HG02610 (cell line): Measurements from ENCODE around the gene HYI.
"Not testable (repeated sequence)": the region's sequence is repeated elsewhere in the genome, so short reads cannot be mapped to it uniquely, and the experiment has no call there.

ENCODE experiments used
- ATAC-seq: cut with Tn5 transposase; IDR thresholded peaks from one replicate; pipeline ENCODE4 v1.9.1; 2021; ENCODE audit warnings: mild to moderate bottlenecking, moderate library complexity; ENCODE audit not compliant: unreplicated experiment

The HYI gene, protein sequence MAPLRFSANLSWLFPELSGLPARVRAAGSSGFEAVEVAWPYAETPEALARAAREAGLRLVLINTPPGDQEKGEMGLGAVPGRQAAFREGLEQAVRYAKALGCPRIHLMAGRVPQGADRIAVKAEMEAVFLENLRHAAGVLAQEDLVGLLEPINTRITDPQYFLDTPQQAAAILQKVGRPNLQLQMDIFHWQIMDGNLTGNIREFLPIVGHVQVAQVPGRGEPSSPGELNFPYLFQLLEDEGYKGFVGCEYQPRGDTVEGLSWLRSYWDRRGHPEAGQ

DNA sequence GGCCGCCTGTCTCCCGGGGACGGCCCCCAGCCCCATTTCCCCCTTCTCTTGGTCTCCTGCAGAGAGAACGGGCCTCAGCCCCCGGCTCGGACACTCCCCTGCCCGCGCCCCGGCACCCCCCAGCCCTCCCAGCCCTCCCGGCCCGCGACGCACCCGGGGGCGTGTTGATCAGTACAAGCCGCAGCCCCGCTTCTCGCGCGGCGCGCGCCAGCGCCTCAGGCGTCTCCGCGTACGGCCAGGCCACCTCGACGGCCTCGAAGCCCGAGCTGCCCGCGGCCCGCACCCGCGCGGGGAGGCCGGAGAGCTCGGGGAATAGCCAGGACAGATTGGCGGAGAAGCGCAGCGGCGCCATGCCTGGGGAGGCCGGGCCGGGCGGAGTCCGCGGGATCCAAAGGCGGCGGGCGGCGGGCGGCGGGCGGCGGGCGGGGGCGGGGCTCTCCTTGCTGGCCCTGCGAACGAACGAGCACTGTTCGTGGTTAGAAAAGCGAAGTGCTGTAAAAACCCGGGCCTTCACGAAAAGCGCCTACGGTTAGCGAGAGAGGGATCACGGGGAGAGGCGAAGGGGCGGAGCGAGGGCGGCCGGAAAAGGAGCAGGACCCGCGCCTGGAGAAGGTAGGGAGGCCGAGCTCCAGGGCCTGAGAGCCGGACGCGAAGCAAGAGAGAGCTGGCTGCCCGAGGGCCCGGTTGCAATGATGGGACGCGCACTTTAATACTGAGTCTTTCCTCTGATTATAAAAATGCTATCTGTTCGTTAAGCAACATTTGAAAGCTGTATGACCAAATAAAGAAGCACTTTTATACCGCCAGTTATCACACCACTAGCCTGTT is at the start of gene HYI:
TSS of gene HYI (minus strand) at position 490 of the 828 bp plus-strand sequence. CDS start at position 352, 138 bp downstream.
- ATAC-seq, result no peak

DNA sequence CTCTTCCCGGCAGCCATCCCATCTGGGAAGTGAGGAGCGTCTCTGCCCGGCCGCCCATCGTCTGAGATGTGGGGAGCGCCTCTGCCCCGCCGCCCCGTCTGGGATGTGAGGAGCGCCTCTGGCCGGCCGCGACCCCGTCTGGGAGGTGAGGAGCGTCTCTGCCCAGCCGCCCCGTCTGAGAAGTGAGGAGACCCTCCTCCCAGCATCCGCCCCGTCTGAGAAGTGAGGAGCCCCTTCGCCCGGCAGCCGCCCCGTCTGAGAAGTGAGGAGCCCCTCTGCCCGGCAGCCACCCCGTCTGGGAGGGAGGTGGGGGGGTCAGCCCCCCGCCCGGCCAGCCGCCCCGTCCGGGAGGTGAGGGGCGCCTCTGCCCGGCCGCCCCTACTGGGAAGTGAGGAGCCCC is 48.1 kb upstream of the HYI start:
- not testable (repeated sequence) for ATAC-seq

DNA sequence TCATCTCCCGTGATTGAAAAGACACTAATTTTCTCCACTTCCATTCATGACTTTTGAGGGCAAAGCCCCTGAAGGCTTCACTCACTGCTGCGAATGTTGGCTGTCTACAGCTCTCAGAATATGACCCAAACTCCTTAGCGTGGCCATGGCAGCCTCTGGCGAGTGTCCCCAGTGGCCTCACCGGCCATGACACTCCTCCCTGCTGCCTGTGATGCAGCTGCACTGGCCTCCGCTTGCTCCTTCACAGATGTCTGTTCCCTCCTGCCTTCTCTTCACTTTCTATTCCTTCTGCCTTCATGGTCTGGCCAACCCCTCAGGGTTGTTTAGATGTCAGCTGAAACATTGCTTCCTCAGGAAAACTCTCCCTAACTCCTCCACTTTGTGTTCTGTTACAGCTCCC is 46.2 kb upstream of the HYI start:
- no peak for ATAC-seq

DNA sequence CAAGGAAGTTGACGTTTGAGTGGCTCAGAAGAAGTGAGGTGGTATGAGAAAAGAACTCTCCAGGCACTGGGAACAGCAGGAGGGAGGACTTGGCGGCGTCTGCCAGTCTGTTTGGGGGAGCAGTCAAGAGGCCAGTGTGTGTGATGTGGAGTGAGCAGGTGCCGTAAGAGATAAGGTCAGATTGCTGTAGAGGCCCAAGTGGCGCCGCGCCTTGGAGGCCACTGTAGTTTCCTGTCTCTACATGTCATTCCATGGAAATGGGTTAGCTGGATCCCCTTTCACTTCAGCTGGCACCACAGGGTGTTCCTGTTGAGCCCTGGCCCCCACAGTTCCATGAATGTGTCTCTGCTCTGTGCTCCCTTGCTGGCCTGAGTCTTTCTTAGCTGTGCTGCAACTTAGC is 41.5 kb upstream of the HYI start:
- ATAC-seq, result no peak

DNA sequence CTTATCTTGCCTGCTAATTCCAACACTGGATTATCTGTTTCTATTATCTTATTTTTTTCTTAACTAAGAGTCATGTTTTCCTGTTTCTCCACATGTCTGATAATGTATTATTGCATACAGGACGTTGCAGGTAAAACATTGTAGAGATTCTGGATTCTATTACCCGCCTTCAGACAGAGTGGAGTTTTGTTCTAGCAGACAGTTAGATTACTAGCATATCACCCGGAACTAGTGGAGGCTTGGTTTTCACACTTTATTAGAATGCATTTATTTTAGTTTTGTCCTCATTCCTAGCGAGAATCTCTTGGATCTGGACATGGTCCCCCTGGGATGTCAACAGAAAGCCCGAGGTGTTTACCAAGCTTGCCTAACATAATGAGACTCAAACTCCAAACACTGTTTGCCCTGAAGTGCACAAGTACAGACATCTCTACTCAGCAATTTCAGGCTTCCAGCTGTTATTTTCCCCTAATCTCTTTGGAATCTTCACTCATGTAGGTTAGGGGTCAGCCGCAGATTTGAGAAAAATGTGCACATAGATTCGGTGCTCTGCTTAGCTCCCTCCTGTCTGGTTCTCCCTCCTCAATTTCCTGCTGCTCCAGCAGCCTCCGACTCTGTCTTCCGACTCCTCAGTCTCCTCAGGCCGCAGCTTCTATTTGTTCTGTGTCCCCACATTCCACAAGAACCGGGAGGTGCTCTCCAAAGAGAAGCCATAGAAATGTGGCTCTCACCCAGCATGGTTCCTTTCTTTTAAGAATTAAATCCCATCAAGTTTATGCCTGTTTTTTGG is 40.1 kb upstream of the HYI start:
- no peak for ATAC-seq

DNA sequence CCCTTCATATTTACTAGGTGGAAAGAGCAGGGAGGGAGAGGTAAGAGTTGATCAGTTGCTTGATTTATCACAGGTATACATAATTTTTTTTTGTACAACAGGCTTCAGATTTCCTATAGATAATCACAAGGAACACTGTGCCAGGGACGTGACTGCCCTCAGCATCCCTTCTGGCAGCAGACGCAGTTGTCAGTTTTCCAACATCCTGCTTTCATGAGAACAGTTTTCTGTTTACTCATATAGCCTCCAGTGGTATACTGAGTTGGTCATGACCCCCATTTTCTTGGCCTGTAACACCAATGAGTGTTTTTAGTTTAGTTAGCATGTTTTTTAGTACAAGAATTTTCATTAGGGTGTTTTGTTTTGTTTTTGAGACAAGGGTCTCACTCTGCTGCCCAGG is 39.1 kb upstream of the HYI start:
- no peak for ATAC-seq

DNA sequence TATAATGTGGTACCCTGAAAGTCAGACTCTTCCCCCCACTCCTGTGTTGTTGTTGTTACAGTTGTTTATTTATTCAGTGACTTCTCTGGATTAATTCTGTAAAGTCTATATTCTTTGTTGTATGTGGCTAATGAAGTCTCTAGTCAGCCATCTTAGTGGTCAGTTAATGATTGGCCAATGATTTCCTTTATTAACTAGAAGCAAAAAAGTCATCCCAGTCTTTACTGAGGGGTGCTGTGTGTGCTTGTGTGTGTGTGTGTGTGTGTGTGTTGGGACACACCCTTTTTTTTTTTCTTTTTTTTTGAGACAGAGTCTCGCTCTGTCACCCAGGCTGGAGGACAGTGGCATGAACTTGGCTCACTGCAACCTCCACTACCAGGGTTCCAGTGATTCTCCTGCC is 37.3 kb upstream of the HYI start:
- ATAC-seq, result no peak

DNA sequence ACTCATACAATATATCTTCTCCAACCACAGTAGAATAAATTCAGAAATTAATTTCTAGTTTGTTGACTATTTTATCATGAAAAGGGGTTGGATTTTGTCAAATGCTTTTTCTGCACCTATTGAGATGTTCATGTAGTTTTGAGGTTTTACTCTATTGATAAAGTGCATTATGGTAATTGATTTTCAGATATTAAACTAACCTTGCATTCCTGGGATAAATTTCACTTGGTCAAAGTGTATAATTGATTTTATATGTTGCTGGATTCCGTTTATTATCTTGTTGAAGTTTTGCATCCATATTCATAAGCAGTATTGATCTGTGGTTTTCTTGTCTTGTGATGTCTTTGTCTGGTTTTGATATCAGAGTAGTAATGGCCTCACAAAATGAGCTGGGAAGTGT is 34.4 kb upstream of the HYI start:
- ATAC-seq, result no peak

DNA sequence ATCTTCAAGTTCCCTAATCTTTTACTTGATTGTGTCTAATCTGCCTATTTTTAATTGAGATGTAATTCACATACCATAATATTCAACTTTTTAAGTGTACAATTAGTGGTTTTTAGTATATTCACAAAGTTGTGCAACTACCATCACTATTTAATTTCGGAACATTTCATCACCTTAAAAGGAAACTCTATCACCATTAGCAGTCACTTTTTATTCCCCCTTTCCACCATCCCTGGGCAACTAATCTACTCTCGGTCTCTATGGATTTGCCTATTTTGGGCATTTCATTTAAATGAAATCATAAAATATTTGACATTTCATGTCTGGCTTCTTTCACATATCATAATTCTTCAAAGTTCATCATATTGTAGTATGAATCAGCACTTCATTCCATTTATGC is 30.6 kb upstream of the HYI start:
- no peak for ATAC-seq

DNA sequence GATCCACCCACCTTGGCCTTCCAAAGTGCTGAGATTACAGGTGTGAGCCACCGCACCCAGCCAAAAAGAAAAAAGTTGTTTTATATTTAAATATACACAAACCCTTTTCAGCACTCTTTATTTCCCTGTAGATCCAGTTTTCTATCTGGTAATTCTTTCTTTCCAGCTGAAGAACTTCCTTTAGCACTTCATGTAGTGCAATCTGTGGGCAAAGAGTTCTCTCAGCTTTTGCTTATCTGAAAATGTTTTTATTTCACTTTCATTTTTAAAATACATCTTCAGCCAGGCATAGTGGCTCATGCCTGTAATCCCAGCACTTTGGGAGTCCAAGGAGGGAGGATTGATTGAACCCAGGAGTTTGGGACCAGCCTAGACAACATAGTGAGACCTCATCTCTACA is 28.5 kb upstream of the HYI start:
- ATAC-seq, result no peak

DNA sequence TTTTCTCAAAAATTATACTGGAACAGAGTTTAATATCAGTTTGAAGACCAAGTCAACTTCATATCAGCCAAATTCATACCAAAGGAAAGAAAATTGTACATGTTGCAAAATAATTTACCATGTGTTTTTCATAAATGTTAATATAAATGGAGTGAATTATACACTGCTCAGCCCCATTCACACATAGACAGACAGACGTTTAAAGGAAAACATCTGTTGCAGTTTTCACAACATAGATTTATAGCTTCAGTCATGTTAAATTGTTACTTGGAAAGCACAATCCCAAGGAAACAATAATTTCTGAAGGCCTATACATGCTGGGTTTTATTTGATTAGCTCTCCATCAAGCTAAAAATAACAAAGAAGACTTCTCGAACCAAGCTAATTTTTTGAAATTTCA is 27.8 kb upstream of the HYI start:
- no peak for ATAC-seq

DNA sequence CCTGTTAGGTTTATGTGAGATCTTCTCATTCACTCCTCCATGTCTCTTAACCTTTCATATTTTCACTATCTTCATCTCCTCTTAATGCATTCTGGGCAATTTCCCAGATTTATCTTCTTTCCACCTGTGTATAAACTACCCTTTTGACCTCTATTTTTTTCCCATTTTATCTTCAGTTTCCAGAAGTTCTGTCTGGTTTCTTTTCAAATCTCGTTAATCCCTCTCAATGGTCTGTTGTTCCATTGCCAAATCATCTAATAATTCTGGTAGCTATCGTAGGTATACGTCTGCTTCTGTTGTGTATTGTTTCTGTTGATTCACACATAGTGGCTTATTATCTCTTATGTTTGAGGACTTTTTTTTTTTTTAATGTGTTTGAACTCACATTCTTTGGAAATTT is 25.7 kb upstream of the HYI start:
- ATAC-seq, result no peak

DNA sequence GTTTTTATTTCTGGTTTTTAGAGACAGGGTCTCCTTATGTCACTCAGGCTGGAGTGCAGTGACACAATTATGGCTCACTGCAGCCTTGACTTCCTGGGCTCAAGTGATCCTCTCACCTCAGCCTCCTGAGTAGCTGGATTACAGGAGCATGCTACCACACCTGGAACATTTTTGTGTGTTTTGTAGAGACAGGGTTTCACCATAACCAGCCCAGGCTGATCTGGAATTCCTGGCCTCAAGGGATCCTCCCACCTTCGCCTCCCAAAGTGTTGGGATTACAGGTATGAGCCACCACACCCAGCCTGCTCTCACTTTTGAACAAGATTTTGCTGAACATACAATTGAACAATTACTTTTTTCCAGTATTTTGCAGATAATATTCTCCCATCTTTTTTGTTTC is 24.0 kb upstream of the HYI start:
- no peak for ATAC-seq

DNA sequence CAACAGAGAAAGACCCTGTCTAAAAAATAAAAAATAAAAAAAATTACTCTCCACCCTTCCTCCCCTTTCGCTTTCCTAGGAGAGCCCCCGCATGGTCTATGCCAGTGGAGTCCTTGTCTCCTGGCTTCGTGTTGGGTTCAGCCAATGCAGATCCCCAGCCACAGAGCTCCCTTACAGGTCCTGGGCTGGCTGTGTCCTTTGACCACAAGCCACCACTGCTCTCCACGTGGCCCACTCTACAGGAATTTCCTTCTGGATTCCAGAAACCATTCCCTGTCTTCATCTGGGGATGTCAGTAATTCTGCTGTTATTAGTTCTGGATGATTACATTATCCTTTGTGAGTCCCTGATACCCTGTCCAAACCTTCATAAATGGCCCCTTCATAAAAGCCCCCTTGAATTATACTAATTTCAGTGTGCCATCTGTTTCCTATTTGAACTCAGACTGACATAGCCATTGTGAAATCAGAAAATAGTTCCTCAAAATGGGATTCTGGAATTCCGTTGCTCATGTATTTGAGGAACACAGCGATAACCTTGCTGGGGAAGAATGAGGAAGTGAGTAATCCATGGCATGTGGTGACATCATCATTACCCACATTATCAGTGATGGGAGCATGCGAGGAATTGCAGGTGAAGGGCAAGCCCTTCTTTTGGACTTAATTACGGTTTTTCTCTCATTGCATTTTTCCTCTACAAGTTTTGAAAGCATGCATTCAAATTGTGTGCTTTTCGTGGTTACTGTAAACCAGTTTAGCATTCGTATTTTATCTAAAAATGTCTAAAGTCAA is 22.1 kb upstream of the HYI start:
- not testable (repeated sequence) for ATAC-seq

DNA sequence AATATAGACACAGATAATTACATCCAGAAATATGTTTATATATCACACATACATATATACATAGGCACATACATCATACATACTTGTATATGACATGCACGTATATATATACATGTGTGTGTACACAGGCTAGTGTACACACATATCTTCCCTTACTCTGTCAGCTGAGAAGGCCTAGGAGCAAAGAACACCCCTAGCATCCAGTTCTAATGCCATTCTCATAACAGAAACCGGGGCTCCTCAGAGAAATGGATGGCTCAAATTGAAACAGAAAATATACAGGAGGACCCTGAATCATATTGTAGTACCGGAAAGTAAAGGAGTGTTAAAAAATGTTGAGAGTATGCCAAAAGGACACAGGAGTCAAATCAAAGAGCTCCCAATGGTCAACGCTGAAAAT is 19.7 kb upstream of the HYI start:
- no peak for ATAC-seq

DNA sequence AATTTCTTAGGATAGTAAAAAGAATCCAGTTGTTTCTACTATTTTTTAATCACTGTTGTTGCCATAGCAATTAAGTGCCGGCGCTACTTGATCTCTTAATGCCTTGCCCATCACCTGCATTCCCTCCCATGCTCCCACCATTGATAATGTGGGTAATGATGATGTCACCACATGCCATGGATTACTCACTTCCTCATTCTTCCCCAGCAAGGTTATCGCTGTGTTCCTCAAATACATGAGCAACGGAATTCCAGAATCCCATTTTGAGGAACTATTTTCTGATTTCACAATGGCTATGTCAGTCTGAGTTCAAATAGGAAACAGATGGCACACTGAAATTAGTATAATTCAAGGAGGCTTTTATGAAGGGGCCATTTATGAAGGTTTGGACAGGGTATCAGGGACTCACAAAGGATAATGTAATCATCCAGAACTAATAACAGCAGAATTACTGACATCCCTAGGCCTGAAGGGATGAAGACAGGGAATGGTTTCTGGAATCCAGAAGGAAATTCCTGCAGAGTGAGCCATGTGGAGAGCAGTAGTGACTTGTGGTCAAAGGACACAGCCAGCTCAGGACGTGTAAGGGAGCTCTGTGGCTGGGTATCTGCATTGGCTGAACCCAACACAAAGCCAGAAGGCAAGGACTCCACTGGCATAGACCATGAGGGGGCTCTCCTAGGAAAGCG is 18.9 kb upstream of the HYI start:
- not testable (repeated sequence) for ATAC-seq

DNA sequence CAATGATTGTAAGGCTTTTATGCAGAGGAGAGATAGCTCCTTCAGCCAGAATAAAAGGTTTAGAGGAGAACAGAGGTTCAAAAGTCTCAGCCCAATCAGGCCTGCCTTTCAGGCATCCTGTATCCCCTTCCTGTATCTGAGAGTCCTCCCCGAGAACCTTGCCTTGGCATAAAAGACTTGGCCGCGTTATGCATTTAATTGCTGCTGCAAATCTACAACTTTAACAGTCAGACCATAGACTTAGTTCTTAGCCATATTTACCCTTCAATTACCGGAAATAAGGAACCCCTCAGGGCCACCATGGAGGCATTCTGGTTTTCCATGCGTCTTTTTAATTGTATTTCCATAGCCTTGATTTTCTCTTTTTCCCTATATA is 18.3 kb upstream of the HYI start:
- ATAC-seq, result no peak

DNA sequence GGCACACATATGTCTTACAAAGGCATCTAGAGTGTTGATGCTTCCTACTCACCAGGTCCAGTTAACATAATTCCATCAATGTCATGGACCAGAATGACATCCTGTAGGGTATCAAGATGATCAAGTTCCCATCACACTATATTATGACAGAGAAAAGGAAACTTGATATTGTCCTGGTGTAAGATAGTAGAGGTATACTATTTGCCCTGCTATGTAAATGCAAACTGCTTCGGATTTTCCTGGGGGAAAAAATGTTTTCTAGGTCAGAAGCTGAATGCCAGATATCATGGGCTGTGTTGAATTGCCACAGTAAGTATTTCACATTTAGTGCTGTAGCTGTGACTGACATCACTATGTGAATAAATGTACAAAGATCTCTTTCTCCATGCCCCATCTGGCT is 16.2 kb upstream of the HYI start:
- no peak for ATAC-seq

DNA sequence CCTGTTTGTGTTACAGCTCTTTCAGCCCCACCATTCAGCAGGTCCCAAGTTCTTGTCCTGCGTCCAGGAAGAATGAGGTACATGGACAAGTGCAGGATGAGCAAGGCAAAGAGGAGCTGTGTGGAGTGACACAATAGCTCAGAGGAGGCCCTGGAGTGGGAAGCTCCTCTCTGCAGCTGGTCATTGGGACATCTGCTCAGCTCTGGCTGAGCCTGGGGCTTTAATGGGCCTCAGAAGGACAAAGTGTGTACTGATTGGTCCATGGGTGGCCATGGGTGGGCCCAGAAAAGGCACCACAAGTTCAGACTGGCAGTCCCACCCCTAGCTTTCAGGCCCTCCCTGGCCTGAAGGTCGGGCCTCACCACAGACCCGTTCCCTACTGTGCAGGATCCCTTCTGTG is 14.7 kb upstream of the HYI start:
- ATAC-seq, result no peak

DNA sequence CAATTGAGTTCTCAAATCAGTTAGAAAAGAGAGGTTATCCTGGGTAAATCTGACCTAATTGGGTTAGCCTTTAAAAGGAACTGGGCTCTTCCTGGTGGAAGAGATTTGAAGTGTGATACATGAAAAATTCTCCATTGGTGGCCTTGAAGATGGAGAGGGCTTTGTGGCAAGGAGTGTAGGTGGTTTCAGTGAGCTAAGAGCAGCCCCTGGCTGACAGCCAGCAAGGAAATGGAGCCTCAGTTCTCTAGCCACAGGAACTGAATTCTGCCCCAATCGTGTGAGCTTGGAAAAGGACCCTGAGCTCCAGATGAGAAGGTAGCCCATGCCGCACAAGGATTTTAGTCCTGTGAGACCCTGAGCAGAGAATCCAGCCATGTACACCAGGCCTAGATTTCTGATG is 12.7 kb upstream of the HYI start:
- ATAC-seq, result no peak
